Measurements from ENCODE around the gene CANX. TPM values are rescaled to one million over a fixed set of nuclear protein-coding genes. Genes with fewer than 3 reads are reported as not detected.

The CANX gene
- total and polyA plus RNA-seq, 2 donors (not counting 3 experiments of a cell fraction or from before 2014, with no cell fraction given), result 193 to 986 TPM

DNA sequence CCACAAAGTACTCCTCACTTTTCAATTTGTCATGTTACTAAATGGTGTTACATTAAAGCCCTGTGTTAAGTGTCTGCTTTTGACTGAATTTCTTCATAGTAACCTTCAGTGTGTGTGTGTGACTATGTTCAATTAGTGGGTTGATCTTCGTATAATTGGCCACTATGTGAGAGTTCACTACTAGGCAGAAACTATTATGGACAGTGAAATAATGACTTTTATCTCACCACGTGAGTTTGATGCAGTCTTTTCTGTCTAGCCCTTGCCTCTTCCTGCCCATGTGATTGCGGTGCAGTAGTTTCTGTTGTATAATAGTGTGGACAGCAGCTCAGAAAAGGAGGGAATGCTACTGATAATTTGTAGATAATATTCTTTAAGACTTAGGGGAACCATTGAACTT lies 32.1 kb downstream of the CANX start:
- no peak overlapping the region for H3K27ac ChIP-seq (ENCODE audit: insufficient read depth, low read depth, low read length)
- H3K4me3 ChIP-seq (replicated peaks in 1 of 3; ENCODE audit: insufficient read depth in 1 of 3, low read depth in 1 of 3, low read length in 3 of 3), result no peak overlapping the region
- H3K27me3 ChIP-seq (ENCODE audit: control insufficient read depth in 2 of 2, insufficient read depth in 2 of 2, low read length in 2 of 2), result no peaks in the 10 kb centered on the region
- no TSS peak for BruUV-seq (replicated peaks)
- FAIRE-seq (no peak), DNase-seq (ENCODE audit: low read depth, low spot score) (no peak)
- no peak overlapping the region for H3K9ac ChIP-seq (replicated peaks; ENCODE audit: extremely low read depth, insufficient read depth, low read length)
- dilution Hi-C loops (cut with MboI; ENCODE audit: extremely low pct_ligation_motif_present, low sequenced_read_pairs), result no loop called here
- H3K9me3 ChIP-seq (replicated peaks; ENCODE audit: control insufficient read depth, insufficient read depth, low read length), result no peaks in the 10 kb centered on the region
- peaks cover 36% of the 10 kb centered on the region for H3K79me2 ChIP-seq (ENCODE audit: control insufficient read depth, insufficient read depth, low read length)
- POLR2A ChIA-PET, result no interaction called here
- no peaks in the 10 kb centered on the region for H3K9me1 ChIP-seq (replicated peaks; ENCODE audit: control insufficient read depth, extremely low read depth, insufficient read depth, low read length)
- H4K20me1 ChIP-seq (replicated peaks; ENCODE audit: control insufficient read depth, extremely low read depth, insufficient read depth, low read length), result peaks cover 4% of the 10 kb centered on the region
- H2AFZ ChIP-seq (ENCODE audit: low read depth, low read length), result no peak overlapping the region
- no peak overlapping the region for H3K4me2 ChIP-seq (ENCODE audit: insufficient read depth, low read length)
- TF ChIP-seq EZH2 (IDR thresholded peaks at IDR 0.05; ENCODE audit: borderline replicate concordance, low read depth, low read length, severe bottlenecking), result no peak
- TF ChIP-seq FOS (IDR thresholded peaks at IDR 0.05; ENCODE audit: borderline replicate concordance, insufficient read depth, low read length), result no peak
- no peak for TF ChIP-seq JUN (IDR thresholded peaks at IDR 0.05; ENCODE audit: borderline replicate concordance, insufficient read depth, insufficient read length, low read depth)
- no peak for TF ChIP-seq MYC (IDR thresholded peaks at IDR 0.05; ENCODE audit: low read depth, low read length)
- TF ChIP-seq POLR2AphosphoS5 (IDR thresholded peaks at IDR 0.05; ENCODE audit: insufficient read depth, low read depth, low read length), result no peak
- TF ChIP-seq GATA2 (IDR thresholded peaks at IDR 0.05; ENCODE audit: insufficient read depth, insufficient read length, low read depth, low read length), result no peak
- TF ChIP-seq, protein P1, sequence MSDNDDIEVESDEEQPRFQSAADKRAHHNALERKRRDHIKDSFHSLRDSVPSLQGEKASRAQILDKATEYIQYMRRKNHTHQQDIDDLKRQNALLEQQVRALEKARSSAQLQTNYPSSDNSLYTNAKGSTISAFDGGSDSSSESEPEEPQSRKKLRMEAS (IDR thresholded peaks at IDR 0.05; ENCODE audit: insufficient read depth, insufficient read length), result no peak
- TF ChIP-seq, protein P2, sequence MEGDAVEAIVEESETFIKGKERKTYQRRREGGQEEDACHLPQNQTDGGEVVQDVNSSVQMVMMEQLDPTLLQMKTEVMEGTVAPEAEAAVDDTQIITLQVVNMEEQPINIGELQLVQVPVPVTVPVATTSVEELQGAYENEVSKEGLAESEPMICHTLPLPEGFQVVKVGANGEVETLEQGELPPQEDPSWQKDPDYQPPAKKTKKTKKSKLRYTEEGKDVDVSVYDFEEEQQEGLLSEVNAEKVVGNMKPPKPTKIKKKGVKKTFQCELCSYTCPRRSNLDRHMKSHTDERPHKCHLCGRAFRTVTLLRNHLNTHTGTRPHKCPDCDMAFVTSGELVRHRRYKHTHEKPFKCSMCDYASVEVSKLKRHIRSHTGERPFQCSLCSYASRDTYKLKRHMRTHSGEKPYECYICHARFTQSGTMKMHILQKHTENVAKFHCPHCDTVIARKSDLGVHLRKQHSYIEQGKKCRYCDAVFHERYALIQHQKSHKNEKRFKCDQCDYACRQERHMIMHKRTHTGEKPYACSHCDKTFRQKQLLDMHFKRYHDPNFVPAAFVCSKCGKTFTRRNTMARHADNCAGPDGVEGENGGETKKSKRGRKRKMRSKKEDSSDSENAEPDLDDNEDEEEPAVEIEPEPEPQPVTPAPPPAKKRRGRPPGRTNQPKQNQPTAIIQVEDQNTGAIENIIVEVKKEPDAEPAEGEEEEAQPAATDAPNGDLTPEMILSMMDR (IDR thresholded peaks at IDR 0.05; ENCODE audit: extremely low read depth in 1 of 2, insufficient read depth in 1 of 2, low read depth in 1 of 2, low read length in 2 of 2), result no peak
- TF ChIP-seq POLR2A (IDR thresholded peaks at IDR 0.05; ENCODE audit: low read depth, low read length), result no peak
- peaks cover 25 to 40% of the 10 kb centered on the region in 2 experiments for H3K36me3 ChIP-seq (ENCODE audit: control insufficient read depth in 2 of 2, extremely low read depth in 1 of 2, insufficient read depth in 2 of 2, low read length in 2 of 2)
- CTCF ChIA-PET, result interaction anchor here (2.0 to 2.1 kb wide), 2 partner anchors 32 kb away, joined by 5 to 19 read pairs; no protein-coding TSS in a partner anchor
- intact Hi-C loops (cut with micrococcal nuclease), result loop anchor here (5.0 kb wide), 1 partner anchor 109 kb away; the partner anchor contains the start of gene HNRNPH1
- H3K4me1 ChIP-seq (ENCODE audit: control insufficient read depth, extremely low read depth, insufficient read depth, low read length), result peaks cover 24% of the 10 kb centered on the region

Data from endothelial cell of umbilical vein (primary cell).